OCI-LY7 (cell line): ENCODE results near the gene DRD1.

Experiments used
- EZH2phosphoT487 ChIP-seq: fragments of 200-600 bp; sonication (generic); IDR thresholded peaks from 2 replicates; pipeline ENCODE4 v1.6.1; 2018; ENCODE audit warnings: low read depth, borderline replicate concordance, mild to moderate bottlenecking, mixed run types, antibody characterized with exemption, low read length, moderate library complexity, mixed read lengths
- TF ChIP-seq, protein P1 (sequence below): fragments of 200-600 bp; sonication (generic); conservative IDR thresholded peaks from 2 replicates; pipeline ENCODE4 v1.5.1; 2014; ENCODE audit warnings: mild to moderate bottlenecking, antibody characterized with exemption, low read length, moderate library complexity, mixed read lengths

DNA sequence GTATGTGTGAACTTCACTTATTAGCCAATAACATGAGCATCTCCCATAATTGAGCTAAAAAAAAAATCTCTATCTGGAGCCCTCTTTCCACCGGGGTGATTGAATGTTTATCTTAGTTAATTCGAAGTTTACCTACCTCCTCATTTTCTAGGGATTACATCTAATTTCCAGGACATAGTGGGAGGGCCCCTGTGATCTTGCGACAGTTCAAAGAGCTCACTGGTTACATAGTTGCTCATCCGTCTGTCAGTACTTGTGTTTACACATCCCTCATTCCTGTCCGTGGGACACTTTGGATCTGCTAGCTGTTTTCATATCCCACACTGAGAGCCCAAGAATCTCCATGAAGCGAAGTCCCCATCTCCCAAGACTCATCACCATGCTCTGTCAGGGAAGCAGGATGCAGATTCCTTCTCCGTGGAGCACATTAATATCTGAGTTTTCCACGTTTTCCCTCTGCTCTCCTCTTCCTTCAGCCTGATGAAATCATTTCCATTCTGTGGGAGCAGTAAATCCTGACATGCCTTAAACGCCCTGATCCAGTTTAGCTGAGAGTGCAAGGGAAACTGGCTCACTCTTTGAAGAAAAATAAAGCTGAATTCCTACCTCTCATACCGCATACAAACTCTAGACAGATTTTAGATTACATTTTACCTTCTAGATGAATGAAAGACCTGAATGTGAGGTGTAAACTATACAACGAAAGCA is 24.2 kb upstream of the DRD1 start:
- TF ChIP-seq, protein P1, sequence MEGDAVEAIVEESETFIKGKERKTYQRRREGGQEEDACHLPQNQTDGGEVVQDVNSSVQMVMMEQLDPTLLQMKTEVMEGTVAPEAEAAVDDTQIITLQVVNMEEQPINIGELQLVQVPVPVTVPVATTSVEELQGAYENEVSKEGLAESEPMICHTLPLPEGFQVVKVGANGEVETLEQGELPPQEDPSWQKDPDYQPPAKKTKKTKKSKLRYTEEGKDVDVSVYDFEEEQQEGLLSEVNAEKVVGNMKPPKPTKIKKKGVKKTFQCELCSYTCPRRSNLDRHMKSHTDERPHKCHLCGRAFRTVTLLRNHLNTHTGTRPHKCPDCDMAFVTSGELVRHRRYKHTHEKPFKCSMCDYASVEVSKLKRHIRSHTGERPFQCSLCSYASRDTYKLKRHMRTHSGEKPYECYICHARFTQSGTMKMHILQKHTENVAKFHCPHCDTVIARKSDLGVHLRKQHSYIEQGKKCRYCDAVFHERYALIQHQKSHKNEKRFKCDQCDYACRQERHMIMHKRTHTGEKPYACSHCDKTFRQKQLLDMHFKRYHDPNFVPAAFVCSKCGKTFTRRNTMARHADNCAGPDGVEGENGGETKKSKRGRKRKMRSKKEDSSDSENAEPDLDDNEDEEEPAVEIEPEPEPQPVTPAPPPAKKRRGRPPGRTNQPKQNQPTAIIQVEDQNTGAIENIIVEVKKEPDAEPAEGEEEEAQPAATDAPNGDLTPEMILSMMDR: no peak
- no peak for TF ChIP-seq EZH2phosphoT487
